Measurements from ENCODE around the gene LANCL2.
A peak's percentile ranks its signal among the peaks of the same experiment; 100 is the strongest.

The LANCL2 gene

DNA sequence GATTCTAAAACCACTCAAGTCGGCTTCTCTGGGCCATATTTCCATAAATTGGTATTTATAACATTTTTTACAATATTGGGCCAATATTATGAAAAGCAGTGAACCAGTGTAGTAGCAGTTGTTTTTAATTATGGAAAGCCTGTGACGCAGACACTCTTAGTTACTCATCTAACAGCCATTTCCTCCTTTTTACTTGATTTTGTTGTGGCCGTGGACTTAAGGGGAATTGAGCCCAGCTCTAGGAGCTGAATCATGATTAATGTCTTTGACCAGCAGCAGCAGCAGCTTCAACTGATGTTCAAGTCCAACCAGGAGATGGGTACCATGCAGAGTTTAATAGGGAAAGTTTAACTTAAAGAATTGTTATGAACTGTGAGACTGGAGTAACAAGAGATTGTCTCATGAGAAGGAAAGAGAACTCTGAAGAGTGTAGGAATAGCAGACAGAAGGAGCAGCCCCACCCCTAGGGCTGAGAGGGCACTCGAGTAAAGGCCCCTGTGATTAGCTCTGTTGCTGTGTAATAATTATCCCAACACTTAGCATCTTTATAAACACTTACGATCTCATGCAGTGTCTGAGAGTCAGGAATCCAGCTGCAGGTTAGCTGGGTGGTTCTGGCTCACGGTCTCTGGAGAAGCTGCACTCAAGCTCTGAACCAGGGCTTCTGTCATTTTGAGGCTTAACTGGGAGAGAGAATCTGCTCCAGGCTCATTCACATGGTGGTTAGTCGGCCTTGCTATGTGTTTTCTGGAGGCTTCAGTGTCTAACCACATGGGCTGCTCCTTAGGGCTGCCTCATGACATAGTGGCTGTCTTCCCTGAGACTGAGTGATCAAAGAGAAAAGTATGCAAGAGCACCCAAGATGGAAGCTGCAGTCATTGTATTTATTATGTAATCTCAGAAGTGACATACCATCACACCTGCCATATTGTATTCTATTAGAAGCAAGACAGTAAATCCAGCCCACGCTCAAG is 4.6 kb downstream of the LANCL2 start:
- H3K4me3 ChIP-seq (ENCODE audit: control insufficient read depth, low read depth, low read length): no peak overlapping the region
- no peak for TF ChIP-seq CTCF (conservative IDR thresholded peaks at IDR 0.05; ENCODE audit: control insufficient read depth, insufficient read depth, low read depth, low read length)
- peak; percentile 97 for DNase-seq (ENCODE audit: low read depth)

DNA sequence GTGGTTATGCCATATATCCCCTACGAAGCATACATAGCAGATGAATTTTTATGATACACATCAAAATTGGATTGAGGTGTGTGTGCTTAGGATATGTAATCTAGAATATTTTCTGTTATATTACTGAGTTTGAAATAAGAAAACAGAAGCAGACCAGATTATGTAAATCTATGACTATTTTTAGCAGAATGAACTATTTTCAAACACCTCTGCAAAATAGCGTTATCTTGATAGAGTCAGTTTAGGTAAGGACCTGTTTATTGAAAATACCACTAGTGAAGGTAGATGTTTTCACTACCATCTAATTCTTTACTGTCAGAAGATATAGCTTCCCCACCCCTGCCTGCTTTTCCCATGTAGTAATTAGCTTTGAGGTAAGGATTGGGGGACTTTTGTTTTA is 9.1 kb downstream of the LANCL2 start:
- DNase-seq (ENCODE audit: low read depth): no peak
- no peak overlapping the region for H3K4me3 ChIP-seq (ENCODE audit: control insufficient read depth, low read depth, low read length)
- TF ChIP-seq CTCF (conservative IDR thresholded peaks at IDR 0.05; ENCODE audit: control insufficient read depth, insufficient read depth, low read depth, low read length): no peak

- DNase-seq (ENCODE audit: low read depth): no peak
These were observed 10.1 kb downstream of the LANCL2 start for GRCh38 chr7:55375237-55375636.

DNA sequence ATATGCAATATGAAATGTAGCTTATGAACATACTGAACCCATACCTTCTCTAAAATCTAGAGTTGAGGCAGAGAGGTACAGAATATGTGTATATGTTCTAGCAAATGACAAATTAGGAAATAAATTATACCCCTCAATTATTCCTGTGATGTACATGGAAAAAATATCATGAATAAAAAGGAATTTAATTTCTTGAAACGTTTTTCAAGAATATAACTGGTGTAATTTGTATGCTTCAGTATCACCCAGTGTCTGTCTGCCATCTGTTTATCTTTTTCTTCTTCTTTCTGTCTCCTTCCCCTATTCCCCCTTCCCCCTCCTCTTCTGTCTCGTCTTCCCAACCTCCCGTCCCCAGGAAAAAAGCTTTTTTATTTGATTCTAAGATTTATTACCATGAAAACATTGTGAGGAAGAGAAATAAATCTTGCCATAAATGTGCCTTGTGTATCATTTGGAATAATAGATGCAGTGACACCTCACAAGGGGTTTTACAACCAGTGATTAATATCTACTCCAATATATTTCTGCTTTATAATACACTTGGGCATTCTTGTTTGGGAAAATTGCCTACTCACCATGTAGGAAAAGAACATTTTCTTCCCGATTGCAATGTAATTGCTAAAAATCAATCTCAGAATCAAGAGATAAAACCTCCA is 12.2 kb downstream of the LANCL2 start:
- DNase-seq (ENCODE audit: low read depth): no peak
- no peak for TF ChIP-seq CTCF (conservative IDR thresholded peaks at IDR 0.05; ENCODE audit: control insufficient read depth, insufficient read depth, low read depth, low read length)
- no peak overlapping the region for H3K4me3 ChIP-seq (ENCODE audit: control insufficient read depth, low read depth, low read length)

More at GRCh38 chr7:55375237-55375636, 10.1 kb downstream of the LANCL2 start:
- H3K4me3 ChIP-seq (ENCODE audit: control insufficient read depth, low read depth, low read length): no peak overlapping the region
- TF ChIP-seq CTCF (conservative IDR thresholded peaks at IDR 0.05; ENCODE audit: control insufficient read depth, insufficient read depth, low read depth, low read length): no peak

- DNase-seq (ENCODE audit: low read depth): no peak
- no peak overlapping the region for H3K4me3 ChIP-seq (ENCODE audit: control insufficient read depth, low read depth, low read length)
- no peak for TF ChIP-seq CTCF (conservative IDR thresholded peaks at IDR 0.05; ENCODE audit: control insufficient read depth, insufficient read depth, low read depth, low read length)
These were observed 14.1 kb downstream of the LANCL2 start for GRCh38 chr7:55379285-55379684.

DNA sequence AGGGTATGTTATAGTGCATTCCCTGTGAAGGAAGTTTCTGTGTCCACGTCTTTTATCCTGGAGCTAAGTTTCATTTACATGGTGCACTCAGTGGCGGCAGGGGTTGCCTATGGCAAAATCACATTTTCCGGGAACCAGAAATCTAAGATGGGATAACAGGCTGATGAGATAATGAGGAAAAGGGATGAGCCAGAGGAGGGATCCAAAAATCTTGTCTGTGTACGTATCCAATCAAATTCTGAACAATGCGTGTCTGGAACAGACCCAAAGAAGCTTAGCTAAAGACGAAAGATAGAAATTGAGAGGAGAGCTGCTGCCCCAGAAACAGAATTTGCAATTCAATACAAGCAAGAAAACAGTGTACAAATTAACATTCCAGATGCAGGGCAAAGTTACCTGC is 16.1 kb downstream of the LANCL2 start:
- peak; percentile 53 for DNase-seq (ENCODE audit: low read depth)
- H3K4me3 ChIP-seq (ENCODE audit: control insufficient read depth, low read depth, low read length): no peak overlapping the region
- no peak for TF ChIP-seq CTCF (conservative IDR thresholded peaks at IDR 0.05; ENCODE audit: control insufficient read depth, insufficient read depth, low read depth, low read length)
